Nephron (organoid): Measurements from ENCODE around the gene IQGAP2.
A peak's percentile ranks its signal among the peaks of the same experiment; 100 is the strongest.

Experiments
- H3K27ac Mint-ChIP-seq, 3 experiments: 2 replicates each; pipeline ENCODE4 v1.8.0; 2020; ENCODE audit warnings: mixed read lengths in 3 of 3, mild to moderate bottlenecking in 2 of 3, moderate library complexity in 1 of 3
- H3K27me3 Mint-ChIP-seq: 2 replicates; pipeline ENCODE4 v1.8.0; 2021; ENCODE audit warnings: low read depth, mild to moderate bottlenecking, moderate library complexity, mixed read lengths
- H3K36me3 Mint-ChIP-seq: 2 replicates; pipeline ENCODE4 v1.8.0; 2020; ENCODE audit warnings: low read depth, mixed read lengths
- H3K4me1 Mint-ChIP-seq: 2 replicates; pipeline ENCODE4 v1.8.0; 2020; ENCODE audit warnings: mixed read lengths
- H3K4me3 Mint-ChIP-seq, 3 experiments: 2 replicates each; pipeline ENCODE4 v1.8.0; 2020; ENCODE audit warnings: mild to moderate bottlenecking in 3 of 3, mixed read lengths in 3 of 3, moderate library complexity in 2 of 3
- H3K9me3 Mint-ChIP-seq: 2 replicates; pipeline ENCODE4 v1.8.0; 2020; ENCODE audit warnings: mixed read lengths
- CTCF ChIP-seq, 3 experiments: fragments of 200-600 bp; sonication (generic); IDR thresholded peaks; one replicate each; pipeline ENCODE4 v1.5.0; 2021; ENCODE audit warnings: antibody characterized with exemption in 3 of 3; ENCODE audit not compliant: unreplicated experiment in 3 of 3

The IQGAP2 gene

GRCh38 chr5:76485511-76485910 lies 82.4 kb downstream of the IQGAP2 start:
- TF ChIP-seq CTCF (IDR thresholded peaks at IDR 0.05; ENCODE audit: unreplicated experiment in 3 of 3), result no peak
- H3K9me3 Mint-ChIP-seq, result no peaks in the 10 kb centered on the region
- H3K36me3 Mint-ChIP-seq, result no peaks in the 10 kb centered on the region

GRCh38 chr5:76487386-76487785 lies 84.3 kb downstream of the IQGAP2 start:
- Mint-ChIP-seq H3K4me1 (peaks cover 7% of the 10 kb centered on the region), H3K36me3 (no peaks in the 10 kb centered on the region), H3K9me3 (no peaks in the 10 kb centered on the region), H3K4me3 (no peak overlapping the region), H3K27ac (no peak overlapping the region), H3K27me3 (no peaks in the 10 kb centered on the region)
- TF ChIP-seq CTCF (IDR thresholded peaks at IDR 0.05; ENCODE audit: unreplicated experiment in 3 of 3), result no peak

More at GRCh38 chr5:76485511-76485910, 82.4 kb downstream of the IQGAP2 start:
- Mint-ChIP-seq H3K4me3 (no peak overlapping the region), H3K4me1 (peaks cover 7% of the 10 kb centered on the region), H3K27ac (peak overlapping the region in 1 of 3 experiments; percentile 24), H3K27me3 (no peaks in the 10 kb centered on the region)

GRCh38 chr5:76487821-76488220 lies 84.7 kb downstream of the IQGAP2 start:
- H3K4me1 Mint-ChIP-seq, result peaks cover 7% of the 10 kb centered on the region
- H3K4me3 Mint-ChIP-seq, result no peak overlapping the region
- H3K27ac Mint-ChIP-seq, result no peak overlapping the region
- H3K9me3 Mint-ChIP-seq, result no peaks in the 10 kb centered on the region
- H3K36me3 Mint-ChIP-seq, result no peaks in the 10 kb centered on the region
- no peak for TF ChIP-seq CTCF (IDR thresholded peaks at IDR 0.05; ENCODE audit: unreplicated experiment in 3 of 3)
- no peaks in the 10 kb centered on the region for H3K27me3 Mint-ChIP-seq

- Mint-ChIP-seq H3K27me3 (no peaks in the 10 kb centered on the region), H3K9me3 (no peaks in the 10 kb centered on the region), H3K27ac (peak overlapping the region in 2 of 3 experiments; percentile 9 to 51), H3K4me1 (peaks cover 7% of the 10 kb centered on the region), H3K4me3 (no peak overlapping the region), H3K36me3 (no peaks in the 10 kb centered on the region)
- no peak for TF ChIP-seq CTCF (IDR thresholded peaks at IDR 0.05; ENCODE audit: unreplicated experiment in 3 of 3)
Measured at GRCh38 chr5:76488969-76489368, 85.9 kb downstream of the IQGAP2 start.

- TF ChIP-seq CTCF (IDR thresholded peaks at IDR 0.05; ENCODE audit: unreplicated experiment in 3 of 3), result no peak
- no peak overlapping the region for H3K27ac Mint-ChIP-seq
- H3K4me1 Mint-ChIP-seq, result peaks cover 10% of the 10 kb centered on the region
- H3K4me3 Mint-ChIP-seq, result no peak overlapping the region
- H3K36me3 Mint-ChIP-seq, result no peaks in the 10 kb centered on the region
- H3K9me3 Mint-ChIP-seq, result no peaks in the 10 kb centered on the region
- H3K27me3 Mint-ChIP-seq, result no peaks in the 10 kb centered on the region
Measured at GRCh38 chr5:76489877-76490688, 87.0 kb downstream of the IQGAP2 start.

GRCh38 chr5:76490960-76491359 lies 87.9 kb downstream of the IQGAP2 start:
- no peak overlapping the region for H3K4me3 Mint-ChIP-seq
- no peaks in the 10 kb centered on the region for H3K9me3 Mint-ChIP-seq
- H3K36me3 Mint-ChIP-seq, result no peaks in the 10 kb centered on the region
- H3K27ac Mint-ChIP-seq, result peak overlapping the region in 1 of 3 experiments; percentile 2
- no peaks in the 10 kb centered on the region for H3K27me3 Mint-ChIP-seq
- no peak for TF ChIP-seq CTCF (IDR thresholded peaks at IDR 0.05; ENCODE audit: unreplicated experiment in 3 of 3)
- H3K4me1 Mint-ChIP-seq, result peaks cover 10% of the 10 kb centered on the region
